Measurements from ENCODE around the gene TLL2. TPM values are rescaled to one million over a fixed set of nuclear protein-coding genes. Genes with fewer than 3 reads are reported as not detected.
A peak's percentile ranks its signal among the peaks of the same experiment; 100 is the strongest.

TLL2 gene
- total and polyA plus RNA-seq, 9 of the 15 experiments (the other 6 are each of a cell fraction or from before 2014, with no cell fraction given) = 0.09 TPM; not detected in 8

DNA sequence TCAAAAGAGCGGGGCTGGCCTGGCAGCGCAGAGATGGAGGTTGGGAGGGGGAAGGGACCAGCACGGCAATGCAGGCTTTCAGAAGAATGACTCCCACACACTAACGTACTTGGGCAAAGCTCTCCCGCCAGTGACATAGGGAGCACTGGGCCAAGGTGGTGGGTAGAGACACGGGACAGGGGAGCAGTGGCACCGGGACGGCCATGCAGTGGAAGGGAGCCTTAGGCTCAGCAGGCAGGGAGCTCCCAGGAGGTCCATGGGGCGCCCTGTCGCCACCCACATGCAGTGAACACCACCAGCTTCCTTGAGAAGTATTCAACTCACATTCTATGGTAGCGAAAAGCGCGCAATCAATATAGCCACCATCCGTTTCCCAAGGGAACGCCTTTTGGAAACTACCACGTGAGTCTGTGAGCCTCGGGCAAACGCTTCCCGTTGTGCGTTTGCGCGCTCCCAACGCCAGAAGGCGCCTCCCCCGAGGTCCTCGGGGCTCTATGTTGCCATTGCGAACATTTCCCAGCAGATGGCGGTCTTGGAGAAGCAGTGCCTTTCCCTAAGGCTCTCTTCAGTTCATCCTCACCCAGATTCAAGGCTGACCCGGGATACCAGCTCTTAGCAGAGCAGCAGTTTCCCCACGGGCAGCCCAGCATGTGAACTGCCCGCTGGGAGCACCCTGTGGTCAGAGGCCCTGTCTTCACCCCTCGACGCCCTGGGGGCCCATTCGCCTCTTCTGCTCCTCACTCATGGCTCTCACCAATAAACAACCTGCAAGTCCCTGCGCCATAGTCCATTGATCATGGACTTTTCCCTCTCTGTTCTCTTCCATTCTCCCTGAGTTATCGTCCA is 138.5 kb downstream of the TLL2 start (continued):
- TF ChIP-seq, protein P1, sequence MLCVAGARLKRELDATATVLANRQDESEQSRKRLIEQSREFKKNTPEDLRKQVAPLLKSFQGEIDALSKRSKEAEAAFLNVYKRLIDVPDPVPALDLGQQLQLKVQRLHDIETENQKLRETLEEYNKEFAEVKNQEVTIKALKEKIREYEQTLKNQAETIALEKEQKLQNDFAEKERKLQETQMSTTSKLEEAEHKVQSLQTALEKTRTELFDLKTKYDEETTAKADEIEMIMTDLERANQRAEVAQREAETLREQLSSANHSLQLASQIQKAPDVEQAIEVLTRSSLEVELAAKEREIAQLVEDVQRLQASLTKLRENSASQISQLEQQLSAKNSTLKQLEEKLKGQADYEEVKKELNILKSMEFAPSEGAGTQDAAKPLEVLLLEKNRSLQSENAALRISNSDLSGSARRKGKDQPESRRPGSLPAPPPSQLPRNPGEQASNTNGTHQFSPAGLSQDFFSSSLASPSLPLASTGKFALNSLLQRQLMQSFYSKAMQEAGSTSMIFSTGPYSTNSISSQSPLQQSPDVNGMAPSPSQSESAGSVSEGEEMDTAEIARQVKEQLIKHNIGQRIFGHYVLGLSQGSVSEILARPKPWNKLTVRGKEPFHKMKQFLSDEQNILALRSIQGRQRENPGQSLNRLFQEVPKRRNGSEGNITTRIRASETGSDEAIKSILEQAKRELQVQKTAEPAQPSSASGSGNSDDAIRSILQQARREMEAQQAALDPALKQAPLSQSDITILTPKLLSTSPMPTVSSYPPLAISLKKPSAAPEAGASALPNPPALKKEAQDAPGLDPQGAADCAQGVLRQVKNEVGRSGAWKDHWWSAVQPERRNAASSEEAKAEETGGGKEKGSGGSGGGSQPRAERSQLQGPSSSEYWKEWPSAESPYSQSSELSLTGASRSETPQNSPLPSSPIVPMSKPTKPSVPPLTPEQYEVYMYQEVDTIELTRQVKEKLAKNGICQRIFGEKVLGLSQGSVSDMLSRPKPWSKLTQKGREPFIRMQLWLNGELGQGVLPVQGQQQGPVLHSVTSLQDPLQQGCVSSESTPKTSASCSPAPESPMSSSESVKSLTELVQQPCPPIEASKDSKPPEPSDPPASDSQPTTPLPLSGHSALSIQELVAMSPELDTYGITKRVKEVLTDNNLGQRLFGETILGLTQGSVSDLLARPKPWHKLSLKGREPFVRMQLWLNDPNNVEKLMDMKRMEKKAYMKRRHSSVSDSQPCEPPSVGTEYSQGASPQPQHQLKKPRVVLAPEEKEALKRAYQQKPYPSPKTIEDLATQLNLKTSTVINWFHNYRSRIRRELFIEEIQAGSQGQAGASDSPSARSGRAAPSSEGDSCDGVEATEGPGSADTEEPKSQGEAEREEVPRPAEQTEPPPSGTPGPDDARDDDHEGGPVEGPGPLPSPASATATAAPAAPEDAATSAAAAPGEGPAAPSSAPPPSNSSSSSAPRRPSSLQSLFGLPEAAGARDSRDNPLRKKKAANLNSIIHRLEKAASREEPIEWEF (CRISPR knock-in tag; IDR thresholded peaks at IDR 0.05) = no peak
- TF ChIP-seq SMC3 (conservative IDR thresholded peaks at IDR 0.05; ENCODE audit: insufficient read depth, low read depth, low read length) (peak; percentile 79), RAD21 (CRISPR knock-in tag; conservative IDR thresholded peaks at IDR 0.05 in 1 of 2, IDR thresholded peaks at IDR 0.05 in 1 of 2) (peak; percentile 58 to 79), DDX20 (tag; IDR thresholded peaks at IDR 0.05; ENCODE audit: low read depth) (no peak), FOXA3 (CRISPR knock-in tag; conservative IDR thresholded peaks at IDR 0.05 in 1 of 2, IDR thresholded peaks at IDR 0.05 in 1 of 2) (0 out of 4 replicates have a peak, but pooled peaks of 1 of the 2 experiments have one; percentile 38), KLF13 (tag; IDR thresholded peaks at IDR 0.05; ENCODE audit: borderline replicate concordance, low read depth) (no peak), JUND (IDR thresholded peaks at IDR 0.05; ENCODE audit: borderline replicate concordance, low read depth, low read length) (0 out of 2 replicates have a peak, but pooled peaks have one; percentile 16), JUND (tag; IDR thresholded peaks at IDR 0.05; ENCODE audit: borderline replicate concordance, low read depth, low read length) (no peak; the same call in 2 of the 3 replicates), RB1 (IDR thresholded peaks at IDR 0.05; ENCODE audit: low read depth) (peak; percentile 27; the same call in 1 of the 2 replicates), MEF2A (IDR thresholded peaks at IDR 0.05; ENCODE audit: control insufficient read depth, low read depth, low read length) (no peak)
- TF ChIP-seq, protein P2, sequence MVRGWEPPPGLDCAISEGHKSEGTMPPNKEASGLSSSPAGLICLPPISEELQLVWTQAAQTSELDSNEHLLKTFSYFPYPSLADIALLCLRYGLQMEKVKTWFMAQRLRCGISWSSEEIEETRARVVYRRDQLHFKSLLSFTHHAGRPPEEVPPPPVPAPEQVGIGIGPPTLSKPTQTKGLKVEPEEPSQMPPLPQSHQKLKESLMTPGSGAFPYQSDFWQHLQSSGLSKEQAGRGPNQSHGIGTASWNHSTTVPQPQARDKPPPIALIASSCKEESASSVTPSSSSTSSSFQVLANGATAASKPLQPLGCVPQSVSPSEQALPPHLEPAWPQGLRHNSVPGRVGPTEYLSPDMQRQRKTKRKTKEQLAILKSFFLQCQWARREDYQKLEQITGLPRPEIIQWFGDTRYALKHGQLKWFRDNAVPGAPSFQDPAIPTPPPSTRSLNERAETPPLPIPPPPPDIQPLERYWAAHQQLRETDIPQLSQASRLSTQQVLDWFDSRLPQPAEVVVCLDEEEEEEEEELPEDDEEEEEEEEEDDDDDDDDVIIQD (CRISPR knock-in tag; IDR thresholded peaks at IDR 0.05) = no peak
- TF ChIP-seq, protein P3, sequence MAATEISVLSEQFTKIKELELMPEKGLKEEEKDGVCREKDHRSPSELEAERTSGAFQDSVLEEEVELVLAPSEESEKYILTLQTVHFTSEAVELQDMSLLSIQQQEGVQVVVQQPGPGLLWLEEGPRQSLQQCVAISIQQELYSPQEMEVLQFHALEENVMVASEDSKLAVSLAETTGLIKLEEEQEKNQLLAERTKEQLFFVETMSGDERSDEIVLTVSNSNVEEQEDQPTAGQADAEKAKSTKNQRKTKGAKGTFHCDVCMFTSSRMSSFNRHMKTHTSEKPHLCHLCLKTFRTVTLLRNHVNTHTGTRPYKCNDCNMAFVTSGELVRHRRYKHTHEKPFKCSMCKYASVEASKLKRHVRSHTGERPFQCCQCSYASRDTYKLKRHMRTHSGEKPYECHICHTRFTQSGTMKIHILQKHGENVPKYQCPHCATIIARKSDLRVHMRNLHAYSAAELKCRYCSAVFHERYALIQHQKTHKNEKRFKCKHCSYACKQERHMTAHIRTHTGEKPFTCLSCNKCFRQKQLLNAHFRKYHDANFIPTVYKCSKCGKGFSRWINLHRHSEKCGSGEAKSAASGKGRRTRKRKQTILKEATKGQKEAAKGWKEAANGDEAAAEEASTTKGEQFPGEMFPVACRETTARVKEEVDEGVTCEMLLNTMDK (IDR thresholded peaks at IDR 0.05; ENCODE audit: borderline replicate concordance, insufficient read depth, low read depth, low read length, poor library complexity, severe bottlenecking) = peak; percentile 55
- TF ChIP-seq, protein P4, sequence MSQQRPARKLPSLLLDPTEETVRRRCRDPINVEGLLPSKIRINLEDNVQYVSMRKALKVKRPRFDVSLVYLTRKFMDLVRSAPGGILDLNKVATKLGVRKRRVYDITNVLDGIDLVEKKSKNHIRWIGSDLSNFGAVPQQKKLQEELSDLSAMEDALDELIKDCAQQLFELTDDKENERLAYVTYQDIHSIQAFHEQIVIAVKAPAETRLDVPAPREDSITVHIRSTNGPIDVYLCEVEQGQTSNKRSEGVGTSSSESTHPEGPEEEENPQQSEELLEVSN (IDR thresholded peaks at IDR 0.05; ENCODE audit: borderline replicate concordance in 1 of 2, extremely low read depth in 1 of 2, insufficient read depth in 1 of 2, insufficient read length in 1 of 2, low read depth in 1 of 2, low read length in 1 of 2, poor library complexity in 1 of 2, severe bottlenecking in 1 of 2) = peak; percentile 78 to 81

Data from K562 (cell line).